ENCODE results near the gene VRK3.
"Not testable (repeated sequence)": the region's sequence is repeated elsewhere in the genome, so short reads cannot be mapped to it uniquely, and the experiment has no call there.

VRK3 gene

GRCh38 chr19:49986354-49986753 is 38.8 kb downstream of the VRK3 start:
- DNase-seq = no peak

- no peak for DNase-seq
These were observed 39.3 kb downstream of the VRK3 start for GRCh38 chr19:49985871-49986270.

DNA sequence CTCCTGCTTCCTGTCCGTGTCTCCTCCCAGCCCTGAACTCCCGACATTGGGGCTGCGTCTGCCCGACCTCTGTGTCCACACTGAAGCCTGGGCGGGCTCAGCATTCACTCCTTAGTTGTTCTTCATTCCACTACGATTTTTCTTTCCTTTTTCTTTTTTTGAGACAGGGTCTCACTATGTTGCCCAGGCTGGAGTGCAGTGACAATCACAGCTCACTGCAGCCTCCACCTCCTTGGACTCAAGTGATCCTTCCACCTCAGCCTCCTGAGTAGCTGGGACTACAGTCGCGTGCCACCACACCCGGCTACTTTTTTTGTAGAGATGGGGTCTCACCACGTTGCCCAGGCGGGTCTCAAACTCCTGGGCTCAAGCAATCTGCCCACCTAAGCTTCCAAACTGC is 40.7 kb downstream of the VRK3 start:
- no peak for DNase-seq

DNA sequence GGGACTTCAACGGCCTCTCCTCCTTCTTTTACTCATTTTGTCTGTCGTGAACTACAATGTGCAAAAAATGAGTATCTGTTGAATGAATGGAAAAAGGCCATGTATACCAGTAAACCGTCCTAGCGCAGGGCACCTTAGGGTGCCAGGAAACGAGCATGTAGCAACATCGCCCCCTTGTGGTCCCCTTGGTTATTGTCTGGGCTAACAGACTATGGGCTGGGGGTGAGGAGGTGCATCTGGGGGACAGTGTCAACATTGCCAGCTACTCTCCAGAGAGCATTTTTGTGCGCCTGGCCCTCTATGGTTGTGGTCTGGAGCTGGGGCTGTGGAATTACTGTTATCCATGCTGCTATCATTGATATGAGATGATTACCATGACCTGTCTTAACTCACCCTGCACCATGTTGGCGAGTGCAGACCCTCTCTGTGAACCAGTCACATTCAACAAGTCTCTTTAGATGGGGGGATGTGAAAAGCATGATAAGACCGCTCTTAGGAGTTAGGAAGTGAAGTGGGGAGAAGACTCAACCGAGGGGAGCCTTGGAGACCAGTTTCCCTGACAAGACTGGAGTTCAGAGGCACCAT is 41.4 kb downstream of the VRK3 start:
- peak; percentile 84 for DNase-seq

GRCh38 chr19:49981603-49982593 is 43.3 kb downstream of the VRK3 start:
- DNase-seq = peak; percentile 37

DNA sequence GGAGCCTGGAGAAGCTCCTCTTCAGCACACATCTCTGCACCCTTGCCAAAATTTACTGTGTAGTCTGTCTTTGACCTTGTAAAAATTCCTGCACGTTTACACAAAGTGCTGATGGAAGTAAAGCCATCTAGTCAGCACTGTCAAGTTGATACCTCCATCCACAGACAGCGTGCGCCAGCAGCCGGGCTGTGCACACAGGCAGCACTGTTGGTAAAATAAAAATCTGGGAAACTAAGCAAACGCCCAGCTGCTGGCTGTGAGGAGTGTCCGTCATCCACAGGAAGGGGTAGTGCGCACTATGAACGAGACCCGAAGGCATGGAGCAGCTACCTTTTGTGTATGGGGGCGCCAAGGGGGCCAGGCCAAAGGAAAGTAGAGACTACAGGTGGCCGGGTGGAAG is 46.8 kb downstream of the VRK3 start:
- DNase-seq = no peak

DNA sequence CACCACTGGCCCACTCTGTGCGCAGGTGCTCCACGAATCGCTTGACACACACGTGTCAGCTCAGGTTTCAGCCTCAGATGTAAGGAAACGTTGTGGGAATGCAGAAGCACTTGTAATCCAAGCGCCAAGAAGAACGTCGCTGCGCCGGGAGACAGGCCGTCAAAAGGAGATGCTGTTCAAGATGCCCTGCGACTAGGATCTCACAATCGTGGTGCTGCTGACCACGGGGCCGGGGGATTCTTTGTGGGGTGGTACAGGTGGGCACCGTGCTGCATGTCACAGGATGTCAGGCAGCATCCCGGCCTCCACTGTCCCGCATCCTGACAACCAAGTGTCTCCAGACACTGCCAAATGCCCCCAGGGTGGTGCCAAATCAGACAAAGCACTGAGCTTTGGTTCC is 47.3 kb downstream of the VRK3 start:
- DNase-seq = no peak

GRCh38 chr19:49977076-49977475 is 48.1 kb downstream of the VRK3 start:
- DNase-seq = no peak

GRCh38 chr19:49976496-49976895 is 48.7 kb downstream of the VRK3 start:
- DNase-seq = no peak

DNA sequence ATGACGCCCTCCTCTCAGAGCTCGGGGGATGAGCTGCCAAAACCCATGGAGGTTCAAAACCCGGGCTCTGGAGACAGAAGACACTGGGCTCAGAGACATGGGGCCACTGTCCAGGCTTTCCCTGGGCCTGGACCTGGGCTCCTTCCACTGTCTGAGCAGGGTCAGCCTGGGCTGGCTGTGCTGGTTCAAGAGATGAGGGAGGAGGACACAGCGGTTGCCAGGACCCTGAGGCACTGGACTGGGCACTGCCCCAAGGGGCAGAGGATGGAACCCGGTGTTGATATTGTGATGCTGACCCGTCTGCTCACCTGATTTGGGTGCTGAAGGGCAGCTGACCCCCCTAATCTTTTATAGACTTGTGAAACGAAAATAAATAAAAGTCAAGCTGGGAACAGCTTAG is 50.1 kb downstream of the VRK3 start:
- no peak for DNase-seq

DNA sequence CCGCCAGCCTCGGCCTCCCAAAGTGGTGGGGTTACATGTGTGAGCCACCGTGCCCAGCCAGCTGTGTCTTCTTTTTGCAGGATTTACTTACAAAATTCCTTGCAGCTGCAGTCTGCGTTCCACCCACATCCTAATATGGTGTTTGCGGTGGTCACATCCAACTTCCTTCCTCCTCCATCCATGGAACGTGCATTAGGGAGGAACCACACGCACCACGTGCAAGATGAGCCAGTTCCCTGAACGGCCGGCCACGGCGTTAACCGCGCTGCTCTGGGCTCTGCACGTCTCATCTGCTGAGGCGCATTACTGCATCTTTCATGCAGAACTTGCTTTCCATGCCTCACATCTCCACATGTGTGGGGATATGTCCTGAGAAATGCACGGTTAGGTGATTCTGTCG is 51.2 kb downstream of the VRK3 start:
- DNase-seq = no peak

DNA sequence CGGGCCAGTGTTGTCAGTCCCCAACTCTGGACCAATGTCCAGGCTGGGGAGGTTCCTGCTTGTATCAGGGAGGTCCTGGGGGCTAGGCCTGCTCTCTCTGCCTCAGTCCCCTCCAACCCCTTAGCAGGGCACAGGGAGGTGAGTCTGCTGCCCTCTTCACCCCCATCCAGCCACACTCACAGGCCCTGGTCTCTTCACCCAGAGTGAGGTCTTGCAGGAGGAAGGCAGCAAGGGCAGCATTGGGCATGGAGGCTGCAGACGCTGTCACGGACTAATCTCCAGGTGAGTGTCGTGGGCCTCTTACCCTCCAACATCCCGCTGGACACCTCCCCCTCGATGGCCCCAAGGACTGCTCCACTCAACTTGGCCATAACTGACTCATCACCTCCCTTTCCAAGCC is 52.3 kb downstream of the VRK3 start:
- no peak for DNase-seq

- DNase-seq = no peak
These were observed 53.2 kb downstream of the VRK3 start for GRCh38 chr19:49971991-49972411.

DNA sequence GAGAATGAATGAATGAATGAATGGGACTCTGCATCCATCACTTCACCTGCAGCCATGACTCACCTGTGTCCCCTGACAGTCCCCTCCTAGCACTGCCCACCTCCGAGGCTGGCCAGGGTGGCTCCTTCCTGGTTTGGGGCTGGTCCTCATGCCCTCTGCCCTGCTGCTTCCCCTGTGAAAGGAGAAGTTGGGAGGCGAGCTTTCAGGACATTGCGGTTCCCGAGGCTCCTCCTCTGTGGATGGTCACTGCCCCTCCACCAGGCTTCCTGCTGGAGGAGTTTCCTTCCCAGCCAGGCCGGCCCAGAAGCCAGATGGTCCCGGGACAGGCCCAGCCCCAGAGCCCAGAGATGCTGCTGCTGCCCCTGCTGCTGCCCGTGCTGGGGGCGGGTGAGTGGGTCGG is 55.8 kb downstream of the VRK3 start:
- not testable (repeated sequence) for DNase-seq

DNA sequence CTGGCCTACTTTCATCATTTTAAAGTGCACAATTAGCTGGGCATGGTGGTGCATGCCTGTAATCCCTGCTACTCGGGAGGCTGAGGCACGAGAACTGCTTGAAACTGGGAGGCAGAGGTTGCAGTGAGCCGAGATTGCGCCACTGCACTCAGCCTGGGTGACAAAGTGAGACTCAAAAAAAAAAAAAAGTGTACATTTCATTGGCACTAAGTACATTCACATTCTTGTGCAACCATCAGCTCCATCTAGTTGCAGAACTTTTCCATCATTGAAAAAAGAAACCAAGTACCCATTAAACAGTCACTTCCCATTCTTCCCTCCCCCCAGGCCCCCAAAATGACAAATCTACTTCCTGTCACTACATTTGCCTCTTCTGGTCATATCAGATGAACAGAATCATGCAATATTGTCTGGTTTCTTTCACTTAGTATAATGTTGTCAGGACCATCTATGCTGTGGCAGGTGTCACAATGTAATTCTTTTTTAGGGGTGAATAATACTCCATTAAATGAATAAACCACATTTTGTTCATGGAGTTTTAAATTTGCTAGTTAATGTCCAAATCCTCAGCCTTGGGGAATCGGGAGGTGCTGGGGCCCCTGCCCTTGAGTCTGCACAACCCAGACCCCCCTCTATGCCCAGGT is 56.8 kb downstream of the VRK3 start:
- DNase-seq = no peak

- DNase-seq = not testable (repeated sequence)
These were observed 64.2 kb downstream of the VRK3 start, which contains the start of gene SIGLEC11 for GRCh38 chr19:49960980-49961379. Gene SIGLEC11, minus strand, starts transcription at chr19:49961172. Its CDS starts 91 bp downstream, at chr19:49961081.

GRCh38 chr19:49959892-49960291 is 65.3 kb downstream of the VRK3 start:
- not testable (repeated sequence) for DNase-seq

DNA sequence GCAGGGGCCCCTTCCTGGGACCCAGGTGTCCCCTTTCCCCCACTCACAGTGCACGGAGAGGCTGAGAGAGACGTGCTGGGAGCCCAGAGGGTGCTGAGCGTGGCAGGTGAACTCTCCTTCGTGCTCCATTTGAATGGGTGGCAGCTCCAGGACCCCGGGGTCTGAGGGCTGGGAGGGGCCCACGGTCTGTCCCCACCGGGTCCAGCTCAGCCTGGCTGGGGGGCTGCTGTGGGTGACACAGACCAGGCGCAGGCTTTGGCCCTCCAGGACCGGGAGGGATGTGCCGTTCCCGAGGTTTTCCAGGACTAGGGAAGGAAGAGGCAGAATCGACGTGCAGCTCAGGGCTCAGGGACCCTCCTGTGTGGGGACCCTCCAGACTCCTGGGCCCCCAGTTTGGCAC is 66.6 kb downstream of the VRK3 start:
- not testable (repeated sequence) for DNase-seq

DNA sequence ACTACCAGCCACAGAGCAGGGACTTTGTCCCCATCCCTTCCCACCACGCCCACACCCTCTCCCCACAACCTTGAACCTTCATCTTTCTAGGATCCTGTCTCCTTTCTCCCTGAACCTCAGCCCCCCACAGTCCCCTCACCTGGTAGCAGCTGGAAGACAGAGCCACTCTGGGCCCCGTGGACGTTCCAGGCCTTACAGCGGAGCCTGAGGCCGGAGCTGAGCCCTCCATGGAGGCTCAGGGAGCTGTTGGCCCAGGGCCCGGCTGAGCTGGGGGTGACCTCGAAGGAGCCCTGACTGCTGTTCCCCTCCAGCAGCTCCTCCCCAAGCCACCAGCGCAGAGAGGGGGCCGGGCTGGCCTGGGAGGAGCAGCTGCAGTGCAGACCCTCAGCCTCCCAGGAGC is 67.0 kb downstream of the VRK3 start:
- DNase-seq = not testable (repeated sequence)

- no peak for DNase-seq
These were observed 67.8 kb downstream of the VRK3 start for GRCh38 chr19:49957262-49957915.

- DNase-seq = no peak
These were observed 69.1 kb downstream of the VRK3 start for GRCh38 chr19:49956115-49956495.

DNA sequence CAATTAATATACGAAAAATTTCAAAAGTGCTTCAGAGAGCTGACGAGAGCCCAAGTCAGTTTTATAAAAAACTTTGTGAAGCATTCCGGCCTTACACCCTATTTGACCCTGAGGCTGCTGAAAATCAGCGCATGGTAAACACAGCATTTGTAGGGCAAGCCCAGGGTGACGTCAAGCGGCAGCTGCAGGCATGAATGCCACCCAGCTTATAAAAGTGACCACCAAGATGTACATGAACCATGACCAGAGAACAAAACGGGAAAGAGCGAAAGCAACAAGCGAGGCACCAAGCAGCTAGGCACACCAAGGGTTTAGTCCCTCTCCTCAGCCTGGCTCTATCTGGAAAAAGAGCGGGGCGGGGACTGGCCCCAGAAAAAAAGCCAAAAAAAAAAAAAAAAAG is 70.2 kb downstream of the VRK3 start:
- DNase-seq = no peak
